ENCODE results near the gene ISYNA1. TPM values are rescaled to one million over a fixed set of nuclear protein-coding genes. Genes with fewer than 3 reads are reported as not detected.

Gene ISYNA1
- total RNA-seq, 1 experiment from 2014 or later, result 129 TPM

- Histone ChIP-seq H3F3A (ENCODE audit: insufficient read depth, low read depth) (peaks cover 59% of the 10 kb centered on the region), H2AFZ (no peak overlapping the region), H4K20me1 (ENCODE audit: insufficient read depth) (peaks cover 6% of the 10 kb centered on the region), H3K9me3 (ENCODE audit: insufficient read depth, low read depth) (no peaks in the 10 kb centered on the region), H3K36me3 (ENCODE audit: low read depth) (no peaks in the 10 kb centered on the region), H3K4me2 (no peak overlapping the region), H3K79me2 (ENCODE audit: low read depth) (no peaks in the 10 kb centered on the region), H3K9me2 (ENCODE audit: insufficient read depth) (no peaks in the 10 kb centered on the region), H3K4me1 (replicated peaks; ENCODE audit: insufficient read depth) (peaks cover 45% of the 10 kb centered on the region), H3K4me3 (no peak overlapping the region), H3K27me3 (ENCODE audit: insufficient read depth, low read depth) (no peaks in the 10 kb centered on the region), H3K27ac (no peak overlapping the region)
- ChIA-PET POLR2A (ENCODE audit: unreplicated experiment) (no interaction called here), CTCF (no interaction called here)
- TF ChIP-seq EZH2 (IDR thresholded peaks at IDR 0.05; ENCODE audit: low read depth) (no peak), CTCF (conservative IDR thresholded peaks at IDR 0.05) (no peak)
- no TSS peak for BruUV-seq (replicated peaks)
- DNase-seq, result no peak
- intact Hi-C loops (cut with micrococcal nuclease; ENCODE audit: unreplicated experiment), result no loop called here
Measured at GRCh38 chr19:18442941-18443340, 5.0 kb upstream of the ISYNA1 start.

GRCh38 chr19:18441804-18442788 lies 4.2 kb upstream of the ISYNA1 start:
- Histone ChIP-seq H2AFZ (no peak overlapping the region), H3K4me1 (replicated peaks; ENCODE audit: insufficient read depth) (peaks cover 38% of the 10 kb centered on the region), H3F3A (ENCODE audit: insufficient read depth, low read depth) (peaks cover 54% of the 10 kb centered on the region), H3K9me3 (ENCODE audit: insufficient read depth, low read depth) (no peaks in the 10 kb centered on the region), H3K9me2 (ENCODE audit: insufficient read depth) (no peaks in the 10 kb centered on the region), H4K20me1 (ENCODE audit: insufficient read depth) (peaks cover 6% of the 10 kb centered on the region), H3K27me3 (ENCODE audit: insufficient read depth, low read depth) (no peaks in the 10 kb centered on the region), H3K79me2 (ENCODE audit: low read depth) (no peaks in the 10 kb centered on the region), H3K36me3 (ENCODE audit: low read depth) (no peaks in the 10 kb centered on the region), H3K4me3 (no peak overlapping the region), H3K27ac (no peak overlapping the region), H3K4me2 (no peak overlapping the region)
- CTCF ChIA-PET, result no interaction called here
- intact Hi-C loops (cut with micrococcal nuclease; ENCODE audit: unreplicated experiment), result no loop called here
- no TSS peak for BruUV-seq (replicated peaks)
- POLR2A ChIA-PET (ENCODE audit: unreplicated experiment), result no interaction called here
- DNase-seq, result no peak
- TF ChIP-seq CTCF (conservative IDR thresholded peaks at IDR 0.05) (no peak), EZH2 (IDR thresholded peaks at IDR 0.05; ENCODE audit: low read depth) (no peak)

- TF ChIP-seq CTCF (conservative IDR thresholded peaks at IDR 0.05), result no peak
- TF ChIP-seq EZH2 (IDR thresholded peaks at IDR 0.05; ENCODE audit: low read depth), result no peak
- no peaks in the 10 kb centered on the region for H3K9me2 ChIP-seq (ENCODE audit: insufficient read depth)
- H3K9me3 ChIP-seq (ENCODE audit: insufficient read depth, low read depth), result no peaks in the 10 kb centered on the region
- H3K4me2 ChIP-seq, result no peak overlapping the region
- no peak overlapping the region for H2AFZ ChIP-seq
- H3K4me3 ChIP-seq, result no peak overlapping the region
- no peak for DNase-seq
- no TSS peak for BruUV-seq (replicated peaks)
- peaks cover 5% of the 10 kb centered on the region; the same call in 1 of the 2 replicates for H3K79me2 ChIP-seq (ENCODE audit: low read depth)
- peaks cover 35% of the 10 kb centered on the region for H3K4me1 ChIP-seq (replicated peaks; ENCODE audit: insufficient read depth)
- no peaks in the 10 kb centered on the region for H3K27me3 ChIP-seq (ENCODE audit: insufficient read depth, low read depth)
- H4K20me1 ChIP-seq (ENCODE audit: insufficient read depth), result no peaks in the 10 kb centered on the region; the same call in 1 of the 2 replicates
- ChIA-PET CTCF (no interaction called here), POLR2A (ENCODE audit: unreplicated experiment) (interaction anchor here (0.5 kb wide), 1 partner anchor 477 kb away, joined by 3 read pairs; no protein-coding TSS in a partner anchor)
- intact Hi-C loops (cut with micrococcal nuclease; ENCODE audit: unreplicated experiment), result no loop called here
- H3F3A ChIP-seq (ENCODE audit: insufficient read depth, low read depth), result peaks cover 58% of the 10 kb centered on the region
- no peak overlapping the region for H3K27ac ChIP-seq
- H3K36me3 ChIP-seq (ENCODE audit: low read depth), result no peaks in the 10 kb centered on the region
Measured at GRCh38 chr19:18440936-18441803, 3.2 kb upstream of the ISYNA1 start.
